Measurements from ENCODE around the gene STOML1. TPM values are rescaled to one million over a fixed set of nuclear protein-coding genes. Genes with fewer than 3 reads are reported as not detected.

STOML1 gene
- total RNA-seq, 1 experiment from 2014 or later: 5.0 TPM

DNA sequence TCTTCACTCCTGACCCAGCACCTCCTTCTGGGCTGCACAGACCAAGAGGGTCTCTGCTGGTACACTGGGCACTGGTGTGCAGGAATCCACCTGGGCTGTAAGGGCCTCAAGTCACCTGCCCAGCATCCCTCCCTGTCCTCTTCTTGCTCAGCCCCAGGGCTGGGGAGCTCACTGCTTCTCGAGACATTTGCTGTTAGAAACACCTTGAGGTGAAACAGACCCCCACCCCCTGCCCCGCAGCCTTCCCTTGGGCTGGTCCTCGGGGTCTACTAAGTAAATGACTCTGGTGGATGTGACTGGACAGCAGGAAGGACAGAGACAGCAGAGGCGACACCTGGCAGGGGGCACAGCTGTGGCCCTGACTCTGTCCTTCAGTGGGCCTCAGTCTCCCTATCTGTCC is 36.8 kb downstream of the STOML1 start:
- Histone ChIP-seq H3K27me3 (ENCODE audit: insufficient read depth, low read length) (no peaks in the 10 kb centered on the region), H2AFZ (ENCODE audit: low read depth, low read length, poor library complexity, severe bottlenecking) (no peak overlapping the region), H3K27ac (ENCODE audit: low read depth, low read length) (no peak overlapping the region), H3K4me2 (ENCODE audit: low read length) (no peak overlapping the region), H3K9me3 (ENCODE audit: control insufficient read depth in 1 of 2, insufficient read depth in 1 of 2, low read depth in 1 of 2, low read length in 2 of 2) (no peaks in the 10 kb centered on the region), H3K4me3 (replicated peaks in 1 of 2; ENCODE audit: low read depth in 1 of 2, low read length in 2 of 2) (no peak overlapping the region), H3K79me2 (ENCODE audit: insufficient read depth, low read length) (no peaks in the 10 kb centered on the region), H3K9ac (ENCODE audit: low read length) (no peak overlapping the region), H3K9me2 (ENCODE audit: insufficient read depth) (no peaks in the 10 kb centered on the region), H4K20me1 (ENCODE audit: insufficient read depth) (no peaks in the 10 kb centered on the region), H3K4me1 (ENCODE audit: control insufficient read depth in 1 of 2, insufficient read depth in 2 of 2, low read length in 2 of 2) (peaks cover 16 to 40% of the 10 kb centered on the region in 2 experiments), H3K36me3 (ENCODE audit: control insufficient read depth in 1 of 2, insufficient read depth in 2 of 2, low read length in 2 of 2) (no peaks in the 10 kb centered on the region)
- CTCF ChIA-PET: no interaction called here
- DNase-seq (ENCODE audit: low read depth, low spot score) (no peak), ATAC-seq (no peak)
- POLR2A ChIA-PET: no interaction called here
- intact Hi-C loops (cut with micrococcal nuclease): no loop called here
- no TSS peak for BruUV-seq (replicated peaks)
- RAD21 ChIA-PET (ENCODE audit: low non-redundant PET in 1 of 2, low total read pairs in 2 of 2, uncharacterized antibody in 2 of 2, unreplicated experiment in 2 of 2): no interaction called here
- TF ChIP-seq RAD21 (IDR thresholded peaks at IDR 0.05; ENCODE audit: low read depth) (no peak), FOSL1 (IDR thresholded peaks at IDR 0.05; ENCODE audit: low read depth) (no peak), ZNF274 (IDR thresholded peaks at IDR 0.05; ENCODE audit: low read depth, low read length) (no peak), ELF1 (IDR thresholded peaks at IDR 0.05; ENCODE audit: borderline replicate concordance, low read depth) (no peak), YY1 (IDR thresholded peaks at IDR 0.05; ENCODE audit: extremely low read depth, insufficient replicate concordance, low read depth, low read length) (no peak), CBX3 (IDR thresholded peaks at IDR 0.05; ENCODE audit: low read depth) (no peak), ZFX (IDR thresholded peaks at IDR 0.05) (no peak), POLR2AphosphoS5 (IDR thresholded peaks at IDR 0.05; ENCODE audit: low read depth, low read length) (no peak), SIN3A (IDR thresholded peaks at IDR 0.05; ENCODE audit: low read depth) (no peak), EZH2phosphoT487 (IDR thresholded peaks at IDR 0.05; ENCODE audit: borderline replicate concordance) (no peak)
- TF ChIP-seq, protein P1, sequence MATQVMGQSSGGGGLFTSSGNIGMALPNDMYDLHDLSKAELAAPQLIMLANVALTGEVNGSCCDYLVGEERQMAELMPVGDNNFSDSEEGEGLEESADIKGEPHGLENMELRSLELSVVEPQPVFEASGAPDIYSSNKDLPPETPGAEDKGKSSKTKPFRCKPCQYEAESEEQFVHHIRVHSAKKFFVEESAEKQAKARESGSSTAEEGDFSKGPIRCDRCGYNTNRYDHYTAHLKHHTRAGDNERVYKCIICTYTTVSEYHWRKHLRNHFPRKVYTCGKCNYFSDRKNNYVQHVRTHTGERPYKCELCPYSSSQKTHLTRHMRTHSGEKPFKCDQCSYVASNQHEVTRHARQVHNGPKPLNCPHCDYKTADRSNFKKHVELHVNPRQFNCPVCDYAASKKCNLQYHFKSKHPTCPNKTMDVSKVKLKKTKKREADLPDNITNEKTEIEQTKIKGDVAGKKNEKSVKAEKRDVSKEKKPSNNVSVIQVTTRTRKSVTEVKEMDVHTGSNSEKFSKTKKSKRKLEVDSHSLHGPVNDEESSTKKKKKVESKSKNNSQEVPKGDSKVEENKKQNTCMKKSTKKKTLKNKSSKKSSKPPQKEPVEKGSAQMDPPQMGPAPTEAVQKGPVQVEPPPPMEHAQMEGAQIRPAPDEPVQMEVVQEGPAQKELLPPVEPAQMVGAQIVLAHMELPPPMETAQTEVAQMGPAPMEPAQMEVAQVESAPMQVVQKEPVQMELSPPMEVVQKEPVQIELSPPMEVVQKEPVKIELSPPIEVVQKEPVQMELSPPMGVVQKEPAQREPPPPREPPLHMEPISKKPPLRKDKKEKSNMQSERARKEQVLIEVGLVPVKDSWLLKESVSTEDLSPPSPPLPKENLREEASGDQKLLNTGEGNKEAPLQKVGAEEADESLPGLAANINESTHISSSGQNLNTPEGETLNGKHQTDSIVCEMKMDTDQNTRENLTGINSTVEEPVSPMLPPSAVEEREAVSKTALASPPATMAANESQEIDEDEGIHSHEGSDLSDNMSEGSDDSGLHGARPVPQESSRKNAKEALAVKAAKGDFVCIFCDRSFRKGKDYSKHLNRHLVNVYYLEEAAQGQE (IDR thresholded peaks at IDR 0.05; ENCODE audit: low read depth): no peak
- TF ChIP-seq, protein P2, sequence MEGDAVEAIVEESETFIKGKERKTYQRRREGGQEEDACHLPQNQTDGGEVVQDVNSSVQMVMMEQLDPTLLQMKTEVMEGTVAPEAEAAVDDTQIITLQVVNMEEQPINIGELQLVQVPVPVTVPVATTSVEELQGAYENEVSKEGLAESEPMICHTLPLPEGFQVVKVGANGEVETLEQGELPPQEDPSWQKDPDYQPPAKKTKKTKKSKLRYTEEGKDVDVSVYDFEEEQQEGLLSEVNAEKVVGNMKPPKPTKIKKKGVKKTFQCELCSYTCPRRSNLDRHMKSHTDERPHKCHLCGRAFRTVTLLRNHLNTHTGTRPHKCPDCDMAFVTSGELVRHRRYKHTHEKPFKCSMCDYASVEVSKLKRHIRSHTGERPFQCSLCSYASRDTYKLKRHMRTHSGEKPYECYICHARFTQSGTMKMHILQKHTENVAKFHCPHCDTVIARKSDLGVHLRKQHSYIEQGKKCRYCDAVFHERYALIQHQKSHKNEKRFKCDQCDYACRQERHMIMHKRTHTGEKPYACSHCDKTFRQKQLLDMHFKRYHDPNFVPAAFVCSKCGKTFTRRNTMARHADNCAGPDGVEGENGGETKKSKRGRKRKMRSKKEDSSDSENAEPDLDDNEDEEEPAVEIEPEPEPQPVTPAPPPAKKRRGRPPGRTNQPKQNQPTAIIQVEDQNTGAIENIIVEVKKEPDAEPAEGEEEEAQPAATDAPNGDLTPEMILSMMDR (IDR thresholded peaks at IDR 0.05 in 2 of 3, conservative IDR thresholded peaks at IDR 0.05 in 1 of 3; ENCODE audit: borderline replicate concordance in 1 of 3, insufficient read depth in 1 of 3, low read depth in 2 of 3, low read length in 2 of 3): no peak
- TF ChIP-seq, protein P3, sequence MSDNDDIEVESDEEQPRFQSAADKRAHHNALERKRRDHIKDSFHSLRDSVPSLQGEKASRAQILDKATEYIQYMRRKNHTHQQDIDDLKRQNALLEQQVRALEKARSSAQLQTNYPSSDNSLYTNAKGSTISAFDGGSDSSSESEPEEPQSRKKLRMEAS (IDR thresholded peaks at IDR 0.05): no peak

Measured in HCT116 (cell line).